G401 (cell line): ENCODE results near the gene F12. TPM values are rescaled to one million over a fixed set of nuclear protein-coding genes. Genes with fewer than 3 reads are reported as not detected.
A peak's percentile ranks its signal among the peaks of the same experiment; 100 is the strongest.

Experiments
- DNase-seq: peaks from one replicate; pipeline ENCODE4 v3.0.0-alpha.2; 2015; ENCODE audit warnings: low spot score
- in situ Hi-C: cut with HindIII; loops from 2 replicates; pipeline ENCODE4 v1.10.0; 2016; ENCODE audit warnings: low sequenced_read_pairs, mixed read lengths
- total RNA-seq: library from RNA; depleted of rRNA; stranded (reverse); fragments of >200 nt; shearing (Covaris generic); gene quantifications from 2 replicates; pipeline ENCODE4 v1.2.3, GENCODE V29; 2014

Gene F12
- total RNA-seq, 1 experiment from 2014 or later, result 3.1 TPM

GRCh38 chr5:177396807-177397206 lies 12.6 kb downstream of the F12 start:
- no peak for DNase-seq
- in situ Hi-C loops, result no loop called here

DNA sequence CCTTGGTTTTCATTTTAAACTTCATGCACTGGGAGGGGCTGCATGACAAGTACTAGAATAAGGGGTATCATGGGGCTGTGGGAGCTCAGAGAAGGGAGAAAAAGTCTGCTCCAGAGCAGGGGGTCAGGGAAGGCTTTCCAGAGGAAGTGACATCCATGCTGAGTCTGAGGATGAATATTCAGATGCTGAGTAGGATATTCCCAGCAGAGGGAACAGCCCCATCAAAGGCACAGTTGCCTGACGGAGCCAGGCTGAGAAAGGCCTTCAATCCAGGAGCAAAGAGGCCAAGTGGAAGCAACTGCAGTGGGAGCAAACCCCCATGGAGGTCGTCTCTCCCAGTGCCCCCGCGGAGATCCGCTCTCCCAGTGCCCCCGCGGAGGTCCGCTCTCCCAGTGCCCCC lies 13.3 kb downstream of the F12 start:
- no peak for DNase-seq
- in situ Hi-C loops, result no loop called here

- no peak for DNase-seq
- in situ Hi-C loops, result no loop called here
Measured at GRCh38 chr5:177393990-177394389, 15.4 kb downstream of the F12 start.

GRCh38 chr5:177393206-177393765 lies 16.1 kb downstream of the F12 start:
- in situ Hi-C loops, result no loop called here
- DNase-seq, result no peak

GRCh38 chr5:177392765-177393164 lies 16.6 kb downstream of the F12 start:
- in situ Hi-C loops, result no loop called here
- DNase-seq, result no peak

DNA sequence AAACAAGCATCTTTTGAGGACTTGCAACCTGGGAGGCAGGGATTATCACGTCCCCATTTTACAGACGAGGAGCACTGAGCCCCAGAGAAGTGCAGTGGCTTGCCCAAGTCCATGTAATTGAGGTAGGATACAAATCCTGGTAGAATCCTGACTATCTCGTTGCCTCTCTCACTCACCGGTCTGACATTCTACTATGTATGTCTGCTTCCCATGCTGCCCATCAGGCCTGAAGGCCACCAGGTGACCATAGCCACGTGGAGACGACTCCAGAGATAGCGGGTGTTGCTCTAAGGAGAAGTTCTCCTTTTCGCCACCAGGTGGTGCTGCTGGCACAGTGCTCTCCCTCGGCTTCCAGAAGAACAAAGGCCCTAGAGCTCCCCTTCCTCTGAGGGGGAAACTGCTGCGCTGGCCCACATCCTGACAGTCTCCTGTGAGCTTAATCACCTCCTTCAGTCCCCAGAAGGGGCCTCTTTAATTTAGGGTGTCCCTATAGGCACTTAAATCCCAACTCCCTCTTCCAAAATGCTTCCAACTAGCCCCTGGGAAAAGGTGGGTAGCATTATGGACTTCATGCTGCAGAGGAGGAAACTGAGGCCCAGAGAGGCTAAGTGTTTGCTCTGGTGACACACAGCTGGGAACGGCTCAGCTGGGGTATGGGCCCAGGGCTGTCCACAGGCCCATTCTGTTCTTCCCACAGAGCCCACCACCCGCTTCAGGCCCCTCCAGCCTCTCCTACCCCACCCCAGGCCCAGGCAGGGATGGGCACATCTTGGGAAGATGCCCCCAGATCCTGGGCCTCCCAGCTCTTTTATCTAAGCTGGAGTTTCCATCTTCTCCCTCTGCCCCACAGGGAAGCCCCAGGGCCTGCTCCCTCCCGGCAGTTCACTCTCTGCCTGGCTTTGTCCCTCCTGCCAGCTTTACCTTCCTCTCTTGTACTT lies 18.7 kb downstream of the F12 start:
- DNase-seq, result peak; percentile 86
- in situ Hi-C loops, result no loop called here

DNA sequence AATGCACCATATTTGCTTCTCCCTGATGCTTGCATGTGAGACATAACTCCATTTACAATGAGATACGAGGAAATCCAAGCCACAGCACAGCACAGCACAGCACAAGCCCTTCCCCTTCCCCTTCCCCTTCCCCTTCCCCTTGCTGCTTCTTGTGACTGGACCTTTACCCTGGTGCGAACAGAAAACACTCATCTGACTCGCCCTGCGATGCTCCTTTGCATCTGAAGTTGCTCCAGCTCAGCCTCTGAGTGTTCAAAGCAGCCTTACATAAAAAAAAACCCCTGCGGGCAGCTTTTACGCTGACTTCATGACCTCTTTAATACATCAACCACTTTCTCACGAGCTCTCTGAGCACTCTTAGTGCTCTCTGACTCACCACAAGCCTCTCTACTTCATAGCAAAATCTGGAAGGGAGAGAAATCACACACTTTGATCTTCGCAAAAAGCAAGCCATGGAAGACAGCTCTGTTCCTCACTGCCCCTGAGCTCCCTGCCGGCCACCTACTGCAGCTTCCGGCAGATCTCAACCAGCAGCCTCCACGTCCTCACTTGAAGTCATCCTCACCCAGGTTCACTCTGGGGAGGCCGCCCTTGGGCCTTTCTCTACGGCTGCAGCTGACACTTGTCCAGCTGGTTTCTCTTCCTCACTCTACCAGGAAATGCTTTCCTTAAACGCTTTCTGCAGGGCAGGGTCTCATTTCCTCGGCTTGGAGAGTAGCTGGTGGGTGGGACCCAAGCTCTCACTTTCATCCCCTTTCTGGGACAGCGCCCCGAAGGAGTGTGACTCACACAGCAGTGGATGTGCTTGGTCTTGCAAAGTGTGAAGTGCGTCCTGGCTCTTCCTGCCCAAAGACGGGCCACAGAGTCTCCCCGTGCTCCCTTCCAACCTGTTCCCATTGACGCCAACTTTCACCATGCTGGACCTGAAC lies 19.9 kb downstream of the F12 start:
- DNase-seq, result no peak
- in situ Hi-C loops, result no loop called here

- in situ Hi-C loops, result no loop called here
- DNase-seq, result no peak
Measured at GRCh38 chr5:177388521-177389052, 20.8 kb downstream of the F12 start.

DNA sequence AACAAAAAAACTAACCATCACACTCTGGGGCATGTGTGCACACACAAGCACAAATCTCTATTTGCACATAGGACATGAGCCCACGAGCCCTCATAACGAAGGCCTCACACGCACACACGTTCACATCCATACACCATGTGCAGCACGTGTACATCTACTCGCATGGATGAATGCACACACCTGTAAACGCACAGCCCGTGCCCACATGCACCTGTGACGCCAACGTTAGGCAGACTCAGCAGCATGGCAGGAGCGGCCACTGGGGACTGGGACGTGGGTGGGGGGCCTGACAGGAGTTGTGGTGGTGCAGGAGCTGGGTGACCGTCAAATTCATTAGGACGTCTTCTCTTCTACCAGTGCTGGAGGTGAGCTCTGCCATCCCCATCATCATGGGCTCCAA lies 22.0 kb downstream of the F12 start:
- DNase-seq, result no peak

DNA sequence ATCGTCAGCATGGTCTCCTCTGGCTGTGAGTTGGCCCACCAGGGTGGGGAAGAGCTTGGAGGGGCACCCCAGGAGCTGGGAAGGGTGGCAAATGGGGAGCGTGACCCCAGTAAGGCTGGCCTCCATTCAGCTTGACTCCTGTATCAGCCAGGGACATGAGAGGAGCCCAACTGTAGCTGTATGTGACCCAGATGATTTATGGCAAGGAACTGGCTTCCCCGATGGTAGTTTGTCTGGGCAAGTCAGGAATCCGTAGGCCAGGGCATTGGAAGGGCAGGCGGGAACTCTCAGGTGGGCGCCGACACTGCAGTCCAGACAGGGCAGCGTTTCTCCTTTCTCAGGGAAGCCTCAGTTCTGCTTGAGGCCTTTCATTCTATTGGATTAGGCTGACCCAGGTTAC lies 22.8 kb downstream of the F12 start:
- no peak for DNase-seq
- in situ Hi-C loops, result no loop called here

More for the DNA sequence above, 22.0 kb downstream of the F12 start:
- in situ Hi-C loops, result no loop called here

- no peak for DNase-seq
- in situ Hi-C loops, result no loop called here
Measured at GRCh38 chr5:177385720-177386119, 23.6 kb downstream of the F12 start.

DNA sequence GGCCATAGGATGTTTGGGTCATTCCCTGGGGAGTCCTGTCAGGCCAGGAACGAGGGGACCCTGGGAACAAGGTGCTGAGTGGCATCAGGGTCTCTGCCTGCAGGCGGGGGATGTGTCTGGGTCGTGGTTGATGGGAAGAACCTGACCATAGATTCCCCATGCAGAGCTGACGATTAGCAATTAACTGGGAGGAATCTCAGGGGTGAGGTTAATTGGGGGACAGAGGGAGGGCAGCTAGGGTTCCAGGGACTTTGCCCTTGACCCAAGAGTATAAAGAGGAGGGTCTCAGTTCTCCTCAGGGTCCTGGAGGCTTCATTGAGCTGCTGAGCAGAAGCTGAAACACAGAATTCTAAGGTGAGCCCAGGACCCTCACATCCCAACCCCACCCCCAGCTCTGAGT lies 25.2 kb downstream of the F12 start, which contains the start of gene SLC34A1:
SLC34A1 (plus strand) TSS at position 301 of the 400 bp plus-strand sequence. CDS start 1,308 bp downstream, outside the sequence.
- in situ Hi-C loops, result no loop called here
- DNase-seq, result no peak

- in situ Hi-C loops, result no loop called here
- no peak for DNase-seq
Measured at GRCh38 chr5:177383181-177383580, 26.2 kb downstream of the F12 start.

DNA sequence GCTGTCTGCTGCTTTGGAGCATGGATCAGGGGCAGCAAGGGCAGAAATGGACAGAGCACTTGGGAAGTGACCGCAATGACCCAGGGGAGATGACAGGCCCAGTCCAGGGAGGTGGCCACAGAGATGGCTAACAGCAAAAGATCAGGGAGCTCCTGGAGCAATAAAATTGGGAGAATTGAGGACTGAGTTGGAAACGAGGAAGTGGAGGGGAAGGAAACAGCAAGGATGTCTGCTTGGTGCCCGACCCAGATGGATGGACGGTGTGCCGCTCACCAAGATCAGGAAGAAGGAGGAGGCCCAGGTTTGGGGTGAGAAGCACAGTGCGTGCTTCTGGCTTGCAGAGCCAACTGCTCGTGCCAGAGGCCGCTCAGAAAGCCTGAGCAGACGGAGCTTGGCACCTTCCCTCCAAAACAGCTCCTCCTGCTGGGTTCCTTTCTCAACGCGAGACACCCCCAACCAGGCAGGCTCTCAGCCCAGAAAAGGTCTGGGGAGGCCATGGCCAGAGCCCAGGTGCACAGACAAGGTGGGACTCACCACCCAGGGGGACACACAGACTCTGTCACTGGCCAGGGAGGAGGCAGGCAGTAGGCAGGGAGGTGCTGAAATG lies 26.8 kb downstream of the F12 start:
- in situ Hi-C loops, result no loop called here
- DNase-seq, result peak; percentile 95

GRCh38 chr5:177380805-177381126 lies 28.6 kb downstream of the F12 start:
- in situ Hi-C loops, result no loop called here

DNA sequence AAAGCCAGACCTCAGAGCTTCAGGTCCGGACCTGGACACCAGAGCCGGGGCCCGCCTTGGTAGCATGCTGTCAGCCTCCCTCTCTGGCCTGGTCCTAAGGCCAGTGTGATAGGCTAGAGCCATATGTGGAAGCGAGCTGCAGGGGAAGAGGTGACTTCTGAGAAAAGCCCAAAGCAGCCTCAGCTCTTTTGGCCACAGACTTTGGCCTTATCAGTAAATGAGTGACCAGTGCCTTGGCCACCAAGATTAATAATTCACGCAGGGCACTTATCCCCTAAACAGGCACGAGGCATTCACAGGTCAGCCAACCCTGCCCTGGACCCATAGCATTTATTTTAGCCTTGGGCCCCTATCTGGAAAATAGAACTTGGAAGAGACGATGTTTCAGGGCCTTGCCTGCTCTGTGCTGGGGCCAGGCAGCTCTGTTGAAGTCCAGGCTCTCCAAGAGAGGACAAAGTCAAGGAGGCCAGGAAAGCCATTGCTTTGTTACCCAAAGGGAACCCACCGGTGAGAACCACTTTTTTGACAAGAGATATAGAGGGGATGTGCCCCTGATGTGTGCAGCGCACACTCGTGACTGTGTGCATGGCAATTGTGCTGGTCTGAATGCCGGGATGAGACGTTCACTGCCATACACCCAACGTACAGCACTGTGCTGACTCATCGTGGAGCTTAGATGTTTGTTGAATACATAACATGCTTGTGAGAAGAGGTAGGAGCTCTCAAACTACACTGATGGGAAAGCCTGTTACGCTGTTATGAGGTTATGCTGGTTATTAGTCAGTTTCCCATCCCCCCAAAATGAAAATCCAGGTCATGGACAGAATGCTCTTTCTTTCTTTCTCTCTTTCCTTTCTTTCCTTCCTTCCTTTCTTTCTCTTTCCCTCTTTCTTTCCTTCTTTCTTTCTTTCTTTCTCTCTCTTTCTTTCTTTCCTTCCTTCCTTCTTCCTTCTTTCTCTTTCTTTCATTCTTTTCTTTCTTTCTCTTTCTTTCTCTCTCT lies 30.2 kb downstream of the F12 start:
- DNase-seq, result no peak
- in situ Hi-C loops, result no loop called here

More at GRCh38 chr5:177380805-177381126, 28.6 kb downstream of the F12 start:
- no peak for DNase-seq

GRCh38 chr5:177377851-177378776 lies 31.2 kb downstream of the F12 start:
- in situ Hi-C loops, result no loop called here
- DNase-seq, result no peak
